ENCODE results near the gene SLC36A3. TPM values are rescaled to one million over a fixed set of nuclear protein-coding genes. Genes with fewer than 3 reads are reported as not detected.
"Not testable (repeated sequence)": the region's sequence is repeated elsewhere in the genome, so short reads cannot be mapped to it uniquely, and the experiment has no call there.

The SLC36A3 gene
- total RNA-seq, 6 donors from 2014 or later: not detected

DNA sequence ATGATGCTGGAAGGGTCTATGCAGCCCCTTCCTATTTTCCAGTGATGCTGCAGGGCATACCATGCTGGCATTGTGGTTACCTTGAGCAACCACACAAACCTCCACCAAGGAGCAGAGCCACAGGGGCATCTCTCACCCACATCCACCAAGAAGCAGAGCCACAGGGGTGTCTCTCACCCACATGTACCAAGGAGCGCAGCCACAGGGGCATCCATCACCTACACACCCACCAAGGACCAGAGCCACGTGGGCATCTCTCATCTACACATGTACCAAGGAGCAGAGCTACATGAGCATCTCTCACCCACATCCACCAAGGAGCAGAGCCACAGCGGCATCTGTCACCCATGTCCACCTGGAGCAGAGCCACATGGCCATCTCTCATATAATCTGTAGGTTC is 59.4 kb downstream of the SLC36A3 start:
- ATAC-seq (ENCODE audit: low FRiP score in 2 of 2) (no peak), DNase-seq (no peak)
- no peaks in the 10 kb centered on the region for H3K36me3 ChIP-seq
- H3K4me1 ChIP-seq: peaks cover 0 to 9% (median 1%) of the 10 kb centered on the region in 4 donors
- no peaks in the 10 kb centered on the region for H3K9me3 ChIP-seq
- no peak overlapping the region for H3K27ac ChIP-seq
- no peak overlapping the region for H3K4me3 ChIP-seq
- 85 to 100% methylated on average over 1 to 3 of the region's 3 CpGs for WGBS, 2 donors
- H3K27me3 ChIP-seq: no peaks in the 10 kb centered on the region
- no peak for TF ChIP-seq POLR2AphosphoS5 (IDR thresholded peaks at IDR 0.05)
- no peak for TF ChIP-seq EP300 (IDR thresholded peaks at IDR 0.05)
- no peak for TF ChIP-seq POLR2A (IDR thresholded peaks at IDR 0.05)
- TF ChIP-seq, protein P1, sequence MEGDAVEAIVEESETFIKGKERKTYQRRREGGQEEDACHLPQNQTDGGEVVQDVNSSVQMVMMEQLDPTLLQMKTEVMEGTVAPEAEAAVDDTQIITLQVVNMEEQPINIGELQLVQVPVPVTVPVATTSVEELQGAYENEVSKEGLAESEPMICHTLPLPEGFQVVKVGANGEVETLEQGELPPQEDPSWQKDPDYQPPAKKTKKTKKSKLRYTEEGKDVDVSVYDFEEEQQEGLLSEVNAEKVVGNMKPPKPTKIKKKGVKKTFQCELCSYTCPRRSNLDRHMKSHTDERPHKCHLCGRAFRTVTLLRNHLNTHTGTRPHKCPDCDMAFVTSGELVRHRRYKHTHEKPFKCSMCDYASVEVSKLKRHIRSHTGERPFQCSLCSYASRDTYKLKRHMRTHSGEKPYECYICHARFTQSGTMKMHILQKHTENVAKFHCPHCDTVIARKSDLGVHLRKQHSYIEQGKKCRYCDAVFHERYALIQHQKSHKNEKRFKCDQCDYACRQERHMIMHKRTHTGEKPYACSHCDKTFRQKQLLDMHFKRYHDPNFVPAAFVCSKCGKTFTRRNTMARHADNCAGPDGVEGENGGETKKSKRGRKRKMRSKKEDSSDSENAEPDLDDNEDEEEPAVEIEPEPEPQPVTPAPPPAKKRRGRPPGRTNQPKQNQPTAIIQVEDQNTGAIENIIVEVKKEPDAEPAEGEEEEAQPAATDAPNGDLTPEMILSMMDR (IDR thresholded peaks at IDR 0.05): no peak

DNA sequence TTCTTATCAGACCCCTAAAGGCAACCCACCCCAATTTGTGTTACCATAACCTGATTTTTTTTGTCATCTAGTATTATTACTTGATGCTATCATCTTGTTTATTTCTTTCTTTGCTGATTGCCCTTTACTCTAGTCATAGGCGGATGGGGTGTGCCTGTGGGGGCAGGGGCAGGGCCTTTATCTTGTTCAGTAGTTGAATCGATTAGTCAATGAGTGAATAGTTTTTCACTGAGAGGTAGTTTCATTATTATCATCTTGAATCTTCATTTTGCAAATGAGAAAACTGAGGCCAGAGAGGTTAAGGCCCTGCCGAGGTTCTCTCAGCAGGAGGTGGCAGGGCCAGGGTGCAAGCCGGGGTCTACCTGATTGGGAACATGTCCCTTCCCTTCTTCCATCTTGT is 60.0 kb downstream of the SLC36A3 start:
- DNase-seq (no peak), ATAC-seq (ENCODE audit: low FRiP score in 2 of 2) (no peak)
- H3K27ac ChIP-seq: no peak overlapping the region
- no peaks in the 10 kb centered on the region for H3K9me3 ChIP-seq
- H3K4me1 ChIP-seq: peaks cover 0 to 9% (median 5%) of the 10 kb centered on the region in 4 donors
- no peaks in the 10 kb centered on the region for H3K27me3 ChIP-seq
- 88 to 89% methylated on average over 4 of the region's 4 CpGs for WGBS, 2 donors
- no peaks in the 10 kb centered on the region for H3K36me3 ChIP-seq
- TF ChIP-seq POLR2AphosphoS5 (IDR thresholded peaks at IDR 0.05) (no peak), POLR2A (IDR thresholded peaks at IDR 0.05) (no peak), EP300 (IDR thresholded peaks at IDR 0.05) (no peak)
- TF ChIP-seq, protein P1 (IDR thresholded peaks at IDR 0.05): no peak
- H3K4me3 ChIP-seq: no peak overlapping the region

DNA sequence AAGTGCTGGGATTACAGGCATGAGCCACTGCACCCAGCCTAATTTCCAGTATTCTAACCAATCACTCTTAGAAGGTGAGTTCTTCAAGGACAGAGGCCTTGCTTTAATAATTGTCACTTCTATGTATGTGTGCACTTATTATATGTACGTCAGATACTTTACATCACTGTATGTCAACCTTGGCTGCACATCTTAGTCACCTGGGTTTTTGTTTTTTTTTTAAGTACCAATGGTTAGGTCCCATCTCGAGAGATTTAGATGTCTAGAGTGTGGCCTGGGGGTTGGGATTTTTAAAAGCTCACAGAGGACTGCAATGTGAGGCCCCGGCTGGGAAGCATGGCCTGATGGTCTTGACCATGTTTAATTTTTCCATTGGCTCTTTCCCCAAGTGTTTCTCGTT is 60.4 kb downstream of the SLC36A3 start:
- ATAC-seq (ENCODE audit: low FRiP score in 2 of 2) (no peak), DNase-seq (no peak)
- TF ChIP-seq POLR2A (IDR thresholded peaks at IDR 0.05) (no peak), EP300 (IDR thresholded peaks at IDR 0.05) (no peak), POLR2AphosphoS5 (IDR thresholded peaks at IDR 0.05) (no peak)
- TF ChIP-seq, protein P1 (IDR thresholded peaks at IDR 0.05): no peak
- WGBS, 2 donors: 92 to 94% methylated on average over 4 of the region's 4 CpGs
- peaks cover 0 to 9% (median 5%) of the 10 kb centered on the region in 4 donors for H3K4me1 ChIP-seq
- no peak overlapping the region for H3K4me3 ChIP-seq
- no peaks in the 10 kb centered on the region for H3K9me3 ChIP-seq
- H3K27me3 ChIP-seq: no peaks in the 10 kb centered on the region
- H3K27ac ChIP-seq: no peak overlapping the region
- H3K36me3 ChIP-seq: no peaks in the 10 kb centered on the region

DNA sequence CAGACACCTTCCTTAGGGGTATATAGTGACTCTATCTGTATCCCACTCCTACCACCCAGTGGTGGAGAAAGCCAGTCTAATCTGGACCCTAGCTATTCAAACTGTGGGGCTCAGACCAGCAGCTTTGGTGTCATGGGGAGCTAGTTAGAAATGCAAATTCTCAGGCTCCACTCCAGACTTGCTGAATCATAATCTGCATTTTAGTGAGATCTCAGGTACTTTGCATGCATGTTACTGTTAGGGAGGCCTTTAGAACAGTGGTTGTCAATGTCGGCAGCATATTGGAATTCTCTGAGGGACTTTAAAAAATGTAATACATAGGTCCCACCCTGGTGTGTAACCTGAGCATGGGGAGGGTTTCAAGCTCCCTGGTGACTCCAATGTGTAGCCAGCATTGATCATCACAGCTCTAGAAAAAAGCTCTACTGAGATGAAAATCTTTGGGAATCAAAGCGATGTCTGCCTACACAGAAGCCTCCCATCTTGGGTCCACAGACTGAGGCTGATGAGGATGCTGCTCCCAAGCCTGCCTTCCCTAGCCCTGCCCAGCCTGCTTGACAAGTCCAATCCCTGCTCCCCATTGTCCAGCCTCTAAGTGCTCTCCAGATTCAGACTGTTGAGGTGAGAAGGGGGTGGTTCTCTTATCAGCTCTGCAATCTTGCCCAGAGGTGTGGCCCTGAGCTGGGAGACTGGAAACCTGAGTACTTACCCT is 62.5 kb downstream of the SLC36A3 start:
- Histone ChIP-seq H3K4me1 (peaks cover 0 to 9% (median 5%) of the 10 kb centered on the region in 4 donors), H3K27me3 (no peaks in the 10 kb centered on the region), H3K27ac (no peak overlapping the region), H3K9me3 (no peaks in the 10 kb centered on the region), H3K4me3 (no peak overlapping the region), H3K36me3 (no peaks in the 10 kb centered on the region)
- TF ChIP-seq POLR2AphosphoS5 (IDR thresholded peaks at IDR 0.05) (peak in 1 of 2 donors; percentile 43), POLR2A (IDR thresholded peaks at IDR 0.05) (no peak)
- TF ChIP-seq, protein P1 (IDR thresholded peaks at IDR 0.05): no peak
- ATAC-seq (ENCODE audit: low FRiP score in 2 of 2) (peak; percentile 52 to 90), DNase-seq (peak in 1 of 2 donors; percentile 90)
- WGBS, 2 donors: 67 to 71% methylated on average over 1 to 2 of the region's 2 CpGs

DNA sequence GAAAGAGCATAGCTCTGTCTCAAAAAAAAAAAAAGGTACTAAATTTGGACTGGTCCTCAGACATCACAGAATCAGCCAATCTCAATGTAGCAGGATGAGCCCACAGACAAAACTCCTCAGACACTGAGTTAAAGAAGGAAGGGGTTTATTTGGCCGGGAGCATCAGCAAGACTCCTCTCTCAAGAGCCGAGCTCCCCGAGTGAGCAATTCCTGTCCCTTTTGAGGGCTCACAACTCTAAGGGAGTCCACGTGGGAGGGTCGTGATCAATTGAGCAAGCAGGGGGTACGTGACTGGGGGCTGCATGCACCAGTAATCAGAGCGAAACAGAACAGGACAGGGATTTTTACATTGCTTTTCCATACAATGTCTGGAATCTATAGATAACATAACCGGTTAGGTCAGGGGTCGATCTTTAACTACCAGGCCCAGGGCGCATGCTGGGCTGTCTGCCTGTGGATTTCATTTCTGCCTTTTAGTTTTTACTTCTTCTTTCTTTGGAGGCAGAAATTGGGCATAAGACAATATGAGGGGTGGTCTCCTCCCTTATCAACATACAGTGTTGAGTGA is 63.2 kb downstream of the SLC36A3 start:
- not testable (repeated sequence) for H3K27ac ChIP-seq; DNase-seq; H3K36me3 ChIP-seq; H3K27me3 ChIP-seq; ATAC-seq (ENCODE audit: low FRiP score in 2 of 2); H3K9me3 ChIP-seq; H3K4me3 ChIP-seq
- peaks cover 2 to 10% (median 6%) of the 10 kb centered on the region in 4 donors for H3K4me1 ChIP-seq
- 86 to 89% methylated on average over 10 of the region's 10 CpGs for WGBS, 2 donors

All from upper lobe of left lung (tissue), 6 donors.